ENCODE data around the gene PLVAP. TPM values are rescaled to one million over a fixed set of nuclear protein-coding genes. Genes with fewer than 3 reads are reported as not detected.

The PLVAP gene
- total and polyA plus RNA-seq, 5 donors from 2014 or later, result not detected

GRCh38 chr19:17321655-17322489 lies 55.3 kb downstream of the PLVAP start:
- ATAC-seq (ENCODE audit: low read depth in 2 of 2) (no peak), DNase-seq (no peak)
- Histone ChIP-seq H3K27me3 (ENCODE audit: control insufficient read depth, insufficient read depth, low read length) (no peaks in the 10 kb centered on the region), H3K27ac (ENCODE audit: insufficient read depth, low read length, poor library complexity, severe bottlenecking) (no peak overlapping the region), H3K9me3 (ENCODE audit: control insufficient read depth in 2 of 2, low read length in 2 of 2) (no peaks in the 10 kb centered on the region), H3K4me3 (ENCODE audit: low read depth, low read length) (no peak overlapping the region), H3K4me1 (ENCODE audit: control insufficient read depth, insufficient read depth, low read length, poor library complexity, severe bottlenecking) (peaks cover 6% of the 10 kb centered on the region), H3K36me3 (ENCODE audit: control insufficient read depth, insufficient read depth, low read length) (peaks cover 19% of the 10 kb centered on the region)
- H3K36me3 Mint-ChIP-seq, result peaks cover 5% of the 10 kb centered on the region
- H3K9me3 Mint-ChIP-seq, result no peaks in the 10 kb centered on the region
- peak overlapping the region in 2 of 3 donors; percentile 26 to 73 for H3K27ac Mint-ChIP-seq
- peak overlapping the region in 2 of 4 donors; percentile 38 to 82 for H3K4me3 Mint-ChIP-seq
- H3K4me1 Mint-ChIP-seq, result peaks cover 0 to 9% (median 5%) of the 10 kb centered on the region in 4 donors
- no peaks in the 10 kb centered on the region for H3K27me3 Mint-ChIP-seq

GRCh38 chr19:17320435-17320834 lies 56.7 kb downstream of the PLVAP start:
- Histone ChIP-seq H3K36me3 (ENCODE audit: control insufficient read depth, insufficient read depth, low read length) (peaks cover 27% of the 10 kb centered on the region), H3K4me3 (ENCODE audit: low read depth, low read length) (no peak overlapping the region), H3K27ac (ENCODE audit: insufficient read depth, low read length, poor library complexity, severe bottlenecking) (no peak overlapping the region), H3K4me1 (ENCODE audit: control insufficient read depth, insufficient read depth, low read length, poor library complexity, severe bottlenecking) (peaks cover 6% of the 10 kb centered on the region), H3K9me3 (ENCODE audit: control insufficient read depth in 2 of 2, low read length in 2 of 2) (no peaks in the 10 kb centered on the region), H3K27me3 (ENCODE audit: control insufficient read depth, insufficient read depth, low read length) (no peaks in the 10 kb centered on the region)
- peaks cover 0 to 9% (median 0%) of the 10 kb centered on the region in 4 donors for H3K4me1 Mint-ChIP-seq
- H3K36me3 Mint-ChIP-seq, result peaks cover 5% of the 10 kb centered on the region
- no peaks in the 10 kb centered on the region for H3K27me3 Mint-ChIP-seq
- ATAC-seq (ENCODE audit: low read depth in 2 of 2) (no peak), DNase-seq (no peak)
- H3K27ac Mint-ChIP-seq, result no peak overlapping the region
- H3K9me3 Mint-ChIP-seq, result no peaks in the 10 kb centered on the region
- H3K4me3 Mint-ChIP-seq, result no peak overlapping the region

GRCh38 chr19:17319473-17320238 lies 57.5 kb downstream of the PLVAP start:
- ATAC-seq (ENCODE audit: low read depth in 2 of 2), result no peak
- Mint-ChIP-seq H3K36me3 (peaks cover 5% of the 10 kb centered on the region), H3K27ac (no peak overlapping the region), H3K4me3 (no peak overlapping the region), H3K9me3 (no peaks in the 10 kb centered on the region), H3K27me3 (no peaks in the 10 kb centered on the region), H3K4me1 (peaks cover 0 to 6% (median 0%) of the 10 kb centered on the region in 4 donors)
- H3K27me3 ChIP-seq (ENCODE audit: control insufficient read depth, insufficient read depth, low read length), result no peaks in the 10 kb centered on the region
- H3K4me1 ChIP-seq (ENCODE audit: control insufficient read depth, insufficient read depth, low read length, poor library complexity, severe bottlenecking), result peaks cover 6% of the 10 kb centered on the region
- H3K36me3 ChIP-seq (ENCODE audit: control insufficient read depth, insufficient read depth, low read length), result peaks cover 32% of the 10 kb centered on the region
- H3K4me3 ChIP-seq (ENCODE audit: low read depth, low read length), result no peak overlapping the region
- no peak for DNase-seq
- H3K9me3 ChIP-seq (ENCODE audit: control insufficient read depth in 2 of 2, low read length in 2 of 2), result no peaks in the 10 kb centered on the region
- no peak overlapping the region for H3K27ac ChIP-seq (ENCODE audit: insufficient read depth, low read length, poor library complexity, severe bottlenecking)

- Histone ChIP-seq H3K9me3 (ENCODE audit: control insufficient read depth in 2 of 2, low read length in 2 of 2) (no peaks in the 10 kb centered on the region), H3K4me1 (ENCODE audit: control insufficient read depth, insufficient read depth, low read length, poor library complexity, severe bottlenecking) (peaks cover 6% of the 10 kb centered on the region), H3K36me3 (ENCODE audit: control insufficient read depth, insufficient read depth, low read length) (peaks cover 39% of the 10 kb centered on the region), H3K27me3 (ENCODE audit: control insufficient read depth, insufficient read depth, low read length) (no peaks in the 10 kb centered on the region), H3K27ac (ENCODE audit: insufficient read depth, low read length, poor library complexity, severe bottlenecking) (no peak overlapping the region), H3K4me3 (ENCODE audit: low read depth, low read length) (no peak overlapping the region)
- DNase-seq (no peak), ATAC-seq (ENCODE audit: low read depth in 2 of 2) (no peak)
- no peak overlapping the region for H3K4me3 Mint-ChIP-seq
- H3K36me3 Mint-ChIP-seq, result peaks cover 5% of the 10 kb centered on the region
- no peaks in the 10 kb centered on the region for H3K27me3 Mint-ChIP-seq
- H3K27ac Mint-ChIP-seq, result no peak overlapping the region
- peaks cover 0 to 6% (median 0%) of the 10 kb centered on the region in 4 donors for H3K4me1 Mint-ChIP-seq
- H3K9me3 Mint-ChIP-seq, result no peaks in the 10 kb centered on the region
Measured at GRCh38 chr19:17318966-17319365, 58.2 kb downstream of the PLVAP start.

- Mint-ChIP-seq H3K4me3 (no peak overlapping the region), H3K4me1 (peaks cover 4 to 28% (median 10%) of the 10 kb centered on the region in 4 donors), H3K27me3 (no peaks in the 10 kb centered on the region), H3K36me3 (peaks cover 4% of the 10 kb centered on the region), H3K27ac (no peak overlapping the region), H3K9me3 (no peaks in the 10 kb centered on the region)
- Histone ChIP-seq H3K36me3 (ENCODE audit: control insufficient read depth, insufficient read depth, low read length) (peaks cover 31% of the 10 kb centered on the region), H3K27ac (ENCODE audit: insufficient read depth, low read length, poor library complexity, severe bottlenecking) (no peak overlapping the region), H3K4me3 (ENCODE audit: low read depth, low read length) (no peak overlapping the region), H3K9me3 (ENCODE audit: control insufficient read depth in 2 of 2, low read length in 2 of 2) (no peaks in the 10 kb centered on the region), H3K27me3 (ENCODE audit: control insufficient read depth, insufficient read depth, low read length) (no peaks in the 10 kb centered on the region), H3K4me1 (ENCODE audit: control insufficient read depth, insufficient read depth, low read length, poor library complexity, severe bottlenecking) (peaks cover 15% of the 10 kb centered on the region)
- DNase-seq (no peak), ATAC-seq (ENCODE audit: low read depth in 2 of 2) (no peak)
Measured at GRCh38 chr19:17314007-17314593, 63.0 kb downstream of the PLVAP start.

GRCh38 chr19:17312189-17313113 lies 64.7 kb downstream of the PLVAP start:
- H3K4me1 Mint-ChIP-seq, result peaks cover 6 to 37% (median 15%) of the 10 kb centered on the region in 4 donors
- H3K27ac Mint-ChIP-seq, result no peak overlapping the region
- H3K4me3 ChIP-seq (ENCODE audit: low read depth, low read length), result no peak overlapping the region
- H3K27me3 ChIP-seq (ENCODE audit: control insufficient read depth, insufficient read depth, low read length), result no peaks in the 10 kb centered on the region
- H3K4me1 ChIP-seq (ENCODE audit: control insufficient read depth, insufficient read depth, low read length, poor library complexity, severe bottlenecking), result peaks cover 17% of the 10 kb centered on the region
- ATAC-seq (ENCODE audit: low read depth in 2 of 2) (no peak), DNase-seq (no peak)
- peaks cover 5% of the 10 kb centered on the region for H3K36me3 Mint-ChIP-seq
- H3K9me3 ChIP-seq (ENCODE audit: control insufficient read depth in 2 of 2, low read length in 2 of 2), result no peaks in the 10 kb centered on the region
- no peaks in the 10 kb centered on the region for H3K27me3 Mint-ChIP-seq
- H3K27ac ChIP-seq (ENCODE audit: insufficient read depth, low read length, poor library complexity, severe bottlenecking), result no peak overlapping the region
- H3K9me3 Mint-ChIP-seq, result no peaks in the 10 kb centered on the region
- H3K4me3 Mint-ChIP-seq, result peak overlapping the region in 1 of 4 donors; percentile 92
- H3K36me3 ChIP-seq (ENCODE audit: control insufficient read depth, insufficient read depth, low read length), result peaks cover 25% of the 10 kb centered on the region
